ENCODE data around the gene CRYM.

The CRYM gene

DNA sequence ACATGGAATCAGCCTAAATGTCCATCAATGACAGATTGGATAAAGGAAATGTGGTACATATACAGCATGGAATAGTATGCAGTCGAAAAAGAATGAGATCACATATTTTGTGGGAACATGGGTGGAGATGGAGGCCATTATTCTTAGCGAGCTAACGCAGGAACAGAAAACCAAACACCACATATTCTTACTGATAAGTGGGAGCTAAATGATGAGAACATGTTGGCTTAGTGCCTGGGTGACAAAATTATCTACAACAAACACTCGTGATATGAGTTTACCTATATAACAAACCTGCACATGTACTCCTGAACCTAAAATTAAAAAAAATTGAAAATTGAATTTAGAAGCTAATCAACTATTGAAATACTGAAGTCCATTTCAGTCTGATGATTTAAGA lies 38.4 kb downstream of the CRYM start:
- CTCF ChIA-PET, result interaction anchor here (0.6 to 1.6 kb wide), 2 partner anchors 40 to 51 kb away, joined by 4 read pairs; no protein-coding TSS in a partner anchor

DNA sequence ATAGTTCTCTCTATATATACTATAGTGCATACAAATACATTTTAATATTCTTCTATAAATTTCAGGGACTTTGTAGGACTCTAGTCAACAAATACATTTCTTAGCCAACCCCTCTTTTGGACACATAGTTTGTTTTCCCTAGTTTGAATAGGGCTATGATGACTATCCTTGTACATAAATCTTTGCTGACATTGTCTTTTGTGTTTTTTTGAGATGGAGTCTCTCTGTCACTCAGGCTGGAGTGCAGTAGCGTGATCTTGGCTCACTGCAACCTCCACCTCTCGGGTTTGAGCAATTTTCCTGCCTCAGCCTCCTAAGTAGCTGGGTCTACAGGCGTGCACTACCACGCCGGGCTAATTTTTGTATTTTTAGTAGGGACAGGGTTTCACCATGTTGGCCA lies 41.3 kb downstream of the CRYM start:
- TF ChIP-seq ZNF624 (tag by site-specific recombination; IDR thresholded peaks at IDR 0.05), result no peak
- TF ChIP-seq ZFP69B (tag by site-specific recombination; IDR thresholded peaks at IDR 0.05), result no peak
- TF ChIP-seq, protein P1, sequence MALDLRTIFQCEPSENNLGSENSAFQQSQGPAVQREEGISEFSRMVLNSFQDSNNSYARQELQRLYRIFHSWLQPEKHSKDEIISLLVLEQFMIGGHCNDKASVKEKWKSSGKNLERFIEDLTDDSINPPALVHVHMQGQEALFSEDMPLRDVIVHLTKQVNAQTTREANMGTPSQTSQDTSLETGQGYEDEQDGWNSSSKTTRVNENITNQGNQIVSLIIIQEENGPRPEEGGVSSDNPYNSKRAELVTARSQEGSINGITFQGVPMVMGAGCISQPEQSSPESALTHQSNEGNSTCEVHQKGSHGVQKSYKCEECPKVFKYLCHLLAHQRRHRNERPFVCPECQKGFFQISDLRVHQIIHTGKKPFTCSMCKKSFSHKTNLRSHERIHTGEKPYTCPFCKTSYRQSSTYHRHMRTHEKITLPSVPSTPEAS (tag by site-specific recombination; IDR thresholded peaks at IDR 0.05), result no peak
- TF ChIP-seq ZNF610 (tag by site-specific recombination; IDR thresholded peaks at IDR 0.05; ENCODE audit: borderline replicate concordance), result no peak
- TF ChIP-seq ZNF223 (tag by site-specific recombination; IDR thresholded peaks at IDR 0.05), result no peak
- no peak for TF ChIP-seq ZNF473 (tag by site-specific recombination; IDR thresholded peaks at IDR 0.05)
- no peak for TF ChIP-seq ZNF837 (tag by site-specific recombination; IDR thresholded peaks at IDR 0.05)
- TF ChIP-seq ZNF76 (tag by site-specific recombination; IDR thresholded peaks at IDR 0.05; ENCODE audit: borderline replicate concordance, low read depth), result no peak
- TF ChIP-seq ZNF221 (tag by site-specific recombination; IDR thresholded peaks at IDR 0.05; ENCODE audit: borderline replicate concordance), result no peak
- TF ChIP-seq, protein P2, sequence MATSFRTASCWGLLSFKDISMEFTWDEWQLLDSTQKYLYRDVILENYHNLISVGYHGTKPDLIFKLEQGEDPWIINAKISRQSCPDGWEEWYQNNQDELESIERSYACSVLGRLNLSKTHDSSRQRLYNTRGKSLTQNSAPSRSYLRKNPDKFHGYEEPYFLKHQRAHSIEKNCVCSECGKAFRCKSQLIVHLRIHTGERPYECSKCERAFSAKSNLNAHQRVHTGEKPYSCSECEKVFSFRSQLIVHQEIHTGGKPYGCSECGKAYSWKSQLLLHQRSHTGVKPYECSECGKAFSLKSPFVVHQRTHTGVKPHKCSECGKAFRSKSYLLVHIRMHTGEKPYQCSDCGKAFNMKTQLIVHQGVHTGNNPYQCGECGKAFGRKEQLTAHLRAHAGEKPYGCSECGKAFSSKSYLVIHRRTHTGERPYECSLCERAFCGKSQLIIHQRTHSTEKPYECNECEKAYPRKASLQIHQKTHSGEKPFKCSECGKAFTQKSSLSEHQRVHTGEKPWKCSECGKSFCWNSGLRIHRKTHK (tag by site-specific recombination; IDR thresholded peaks at IDR 0.05), result no peak
- no peak for TF ChIP-seq ZNF707 (tag by site-specific recombination; IDR thresholded peaks at IDR 0.05)
- no peak for TF ChIP-seq ZBTB20 (tag by site-specific recombination; IDR thresholded peaks at IDR 0.05)
- TF ChIP-seq GLIS1 (tag by site-specific recombination; IDR thresholded peaks at IDR 0.05), result no peak
- Histone ChIP-seq H3K27ac (ENCODE audit: extremely low read depth, low read depth, low read length) (no peak overlapping the region), H3K4me3 (ENCODE audit: low read depth, low read length) (no peak overlapping the region), H3K36me3 (ENCODE audit: control insufficient read depth in 2 of 2, insufficient read depth in 1 of 2, low read length in 2 of 2) (no peaks in the 10 kb centered on the region), H3K9me3 (ENCODE audit: control insufficient read depth, insufficient read depth, low read depth, low read length) (no peaks in the 10 kb centered on the region), H3K4me1 (ENCODE audit: control insufficient read depth, insufficient read depth, low read length) (no peaks in the 10 kb centered on the region)
- ChIA-PET POLR2A (no interaction called here), CTCF (no interaction called here)

More for the DNA sequence above, 38.4 kb downstream of the CRYM start:
- Histone ChIP-seq H3K36me3 (ENCODE audit: control insufficient read depth in 2 of 2, insufficient read depth in 1 of 2, low read length in 2 of 2) (no peaks in the 10 kb centered on the region), H3K4me1 (ENCODE audit: control insufficient read depth, insufficient read depth, low read length) (no peaks in the 10 kb centered on the region), H3K27ac (ENCODE audit: extremely low read depth, low read depth, low read length) (no peak overlapping the region), H3K9me3 (ENCODE audit: control insufficient read depth, insufficient read depth, low read depth, low read length) (no peaks in the 10 kb centered on the region), H3K4me3 (ENCODE audit: low read depth, low read length) (no peak overlapping the region)
- POLR2A ChIA-PET, result no interaction called here
- TF ChIP-seq ZNF843 (tag by site-specific recombination; IDR thresholded peaks at IDR 0.05) (no peak), ZNF239 (tag by site-specific recombination; IDR thresholded peaks at IDR 0.05) (no peak), ZNF624 (tag by site-specific recombination; IDR thresholded peaks at IDR 0.05) (no peak), TCF7L2 (IDR thresholded peaks at IDR 0.05; ENCODE audit: borderline replicate concordance, low read depth, low read length) (no peak), ZNF600 (tag by site-specific recombination; IDR thresholded peaks at IDR 0.05) (no peak), OSR2 (tag by site-specific recombination; IDR thresholded peaks at IDR 0.05) (no peak), SALL2 (tag by site-specific recombination; IDR thresholded peaks at IDR 0.05; ENCODE audit: borderline replicate concordance) (no peak), ZNF404 (tag by site-specific recombination; IDR thresholded peaks at IDR 0.05) (no peak), ZNF155 (tag by site-specific recombination; IDR thresholded peaks at IDR 0.05) (no peak), OVOL3 (tag by site-specific recombination; IDR thresholded peaks at IDR 0.05) (no peak)
- TF ChIP-seq, protein P3, sequence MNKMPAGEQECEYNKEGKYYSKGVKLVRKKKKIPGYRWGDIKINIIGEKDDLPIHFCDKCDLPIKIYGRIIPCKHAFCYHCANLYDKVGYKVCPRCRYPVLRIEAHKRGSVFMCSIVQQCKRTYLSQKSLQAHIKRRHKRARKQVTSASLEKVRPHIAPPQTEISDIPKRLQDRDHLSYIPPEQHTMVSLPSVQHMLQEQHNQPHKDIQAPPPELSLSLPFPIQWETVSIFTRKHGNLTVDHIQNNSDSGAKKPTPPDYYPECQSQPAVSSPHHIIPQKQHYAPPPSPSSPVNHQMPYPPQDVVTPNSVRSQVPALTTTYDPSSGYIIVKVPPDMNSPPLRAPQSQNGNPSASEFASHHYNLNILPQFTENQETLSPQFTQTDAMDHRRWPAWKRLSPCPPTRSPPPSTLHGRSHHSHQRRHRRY (tag by site-specific recombination; IDR thresholded peaks at IDR 0.05), result no peak
